GM10847 (cell line): ENCODE measurements around the gene TCEA3.

Source experiments
- POLR2A ChIP-seq: IDR thresholded peaks from 2 replicates; pipeline ENCODE4 v1.6.1; 2011; ENCODE audit not compliant: insufficient read length; ENCODE audit errors: extremely low read depth

Gene TCEA3

GRCh38 chr1:23416964-23417363, 7.6 kb downstream of the TCEA3 start:
- no peak for TF ChIP-seq POLR2A

- TF ChIP-seq POLR2A = no peak
Measured at GRCh38 chr1:23408797-23409290, 15.7 kb downstream of the TCEA3 start.

GRCh38 chr1:23407016-23407630, 17.4 kb downstream of the TCEA3 start:
- TF ChIP-seq POLR2A = no peak

DNA sequence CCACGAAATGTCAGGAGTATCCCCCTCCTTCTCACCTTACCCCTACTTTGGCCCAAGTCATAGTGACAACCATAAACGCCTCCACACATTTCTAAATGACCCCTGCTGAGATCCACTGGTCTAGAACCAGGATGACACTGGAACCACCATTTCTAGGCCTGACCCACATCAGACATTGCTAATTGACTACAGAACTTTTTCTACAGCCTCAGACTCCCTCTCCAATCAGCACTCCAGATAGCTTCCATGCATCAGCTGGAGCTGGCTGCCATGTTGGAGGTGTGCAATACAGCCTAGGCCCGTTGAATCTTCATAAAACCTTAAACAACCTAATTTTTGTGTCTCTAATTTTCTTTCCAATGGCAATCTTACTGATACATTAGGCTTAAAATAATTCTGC, 18.6 kb downstream of the TCEA3 start:
- no peak for TF ChIP-seq POLR2A

- TF ChIP-seq POLR2A = no peak
Measured at GRCh38 chr1:23403735-23404486, 20.6 kb downstream of the TCEA3 start.

- no peak for TF ChIP-seq POLR2A
Measured at GRCh38 chr1:23403355-23403734, 21.2 kb downstream of the TCEA3 start.

GRCh38 chr1:23403038-23403336, 21.6 kb downstream of the TCEA3 start:
- TF ChIP-seq POLR2A = no peak

- TF ChIP-seq POLR2A = no peak
Measured at GRCh38 chr1:23402286-23403037, 22.1 kb downstream of the TCEA3 start.

DNA sequence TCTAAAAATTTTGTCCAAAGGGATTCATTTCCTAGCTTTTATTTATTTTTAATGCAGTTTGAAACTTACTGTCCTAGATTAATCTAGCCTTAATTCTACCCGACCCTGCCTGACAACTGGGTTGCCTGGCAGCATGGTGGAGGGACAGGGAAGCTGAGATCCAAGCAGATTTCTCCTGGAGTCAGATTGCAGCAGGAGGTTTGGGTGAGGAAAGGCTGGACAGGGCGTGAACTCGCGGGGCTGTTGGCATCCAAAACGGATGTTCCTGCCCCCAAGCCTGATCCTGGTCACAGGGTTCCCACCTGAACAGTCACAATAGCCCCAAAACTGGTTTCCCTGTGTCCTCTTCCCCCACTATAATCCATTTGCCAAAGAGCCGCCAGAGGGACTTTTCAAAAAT, 23.2 kb downstream of the TCEA3 start:
- TF ChIP-seq POLR2A = no peak

DNA sequence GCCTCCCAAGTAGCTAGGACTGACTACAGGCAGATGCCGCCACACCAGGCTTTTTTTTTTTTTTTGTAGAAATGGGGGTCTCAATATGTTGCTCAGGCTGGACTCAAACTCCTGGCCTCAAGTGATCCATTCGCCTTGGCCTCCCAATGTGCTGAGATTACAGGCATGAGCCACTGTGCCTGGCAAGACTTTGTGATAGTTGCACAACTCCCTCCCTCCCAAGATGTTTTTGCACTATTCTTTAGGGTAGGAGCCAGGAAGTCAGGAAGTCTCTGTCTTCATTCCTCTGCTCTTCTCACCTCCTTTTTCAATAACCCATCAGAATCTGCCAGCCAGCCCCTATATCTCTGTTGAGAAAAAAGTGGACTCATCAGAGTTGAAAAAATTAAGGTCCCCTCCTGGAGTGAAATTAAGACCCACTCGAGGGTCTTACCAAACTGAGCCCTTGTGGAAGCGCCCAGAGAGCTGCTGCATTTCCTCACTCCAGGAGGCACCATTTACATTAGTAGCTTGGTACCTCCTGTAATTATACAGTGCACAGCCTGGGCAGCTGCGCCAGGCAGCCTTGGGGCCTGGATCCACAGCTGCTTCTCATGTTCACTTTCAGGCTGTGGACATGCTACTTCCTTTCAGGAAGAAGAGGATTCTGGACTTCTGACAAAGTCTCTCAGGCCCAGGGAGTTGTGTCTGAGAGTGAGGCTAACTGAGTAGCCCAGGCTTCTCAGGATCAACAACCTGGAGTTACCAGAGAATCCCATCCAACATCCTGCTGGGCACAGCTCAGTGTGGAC, 24.0 kb downstream of the TCEA3 start:
- no peak for TF ChIP-seq POLR2A

GRCh38 chr1:23399229-23399628, 25.3 kb downstream of the TCEA3 start:
- TF ChIP-seq POLR2A = no peak

- no peak for TF ChIP-seq POLR2A
Measured at GRCh38 chr1:23397908-23398307, 26.6 kb downstream of the TCEA3 start.

DNA sequence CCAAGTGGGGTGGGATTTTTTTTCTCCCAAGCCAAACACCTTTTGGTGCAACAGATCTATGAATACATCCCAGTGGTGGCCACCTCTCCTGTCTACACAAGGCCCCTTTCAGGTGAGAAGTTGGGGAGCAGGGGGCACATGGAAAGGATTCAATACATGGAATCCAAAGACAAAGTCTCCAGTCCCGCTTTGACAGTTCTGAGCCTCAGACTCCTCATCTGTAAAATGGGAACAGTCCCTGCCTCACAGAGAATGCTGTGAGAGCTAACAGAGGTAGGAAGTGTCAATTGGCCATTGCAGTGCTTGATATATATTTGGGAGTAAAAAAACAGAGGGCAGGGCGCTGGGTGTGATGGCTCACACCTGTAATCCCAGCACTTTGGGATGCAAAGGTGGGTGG, 28.2 kb downstream of the TCEA3 start:
- TF ChIP-seq POLR2A = no peak

GRCh38 chr1:23395849-23396248, 28.7 kb downstream of the TCEA3 start:
- TF ChIP-seq POLR2A = no peak

GRCh38 chr1:23395154-23395724, 29.3 kb downstream of the TCEA3 start:
- no peak for TF ChIP-seq POLR2A
